HG03064 (cell line): Measurements from ENCODE around the gene RNU7-1.

Experiments used
- ATAC-seq: cut with Tn5 transposase; IDR thresholded peaks from one replicate; pipeline ENCODE4 v1.9.1; 2021; ENCODE audit warnings: low read depth; ENCODE audit not compliant: unreplicated experiment

Gene RNU7-1

DNA sequence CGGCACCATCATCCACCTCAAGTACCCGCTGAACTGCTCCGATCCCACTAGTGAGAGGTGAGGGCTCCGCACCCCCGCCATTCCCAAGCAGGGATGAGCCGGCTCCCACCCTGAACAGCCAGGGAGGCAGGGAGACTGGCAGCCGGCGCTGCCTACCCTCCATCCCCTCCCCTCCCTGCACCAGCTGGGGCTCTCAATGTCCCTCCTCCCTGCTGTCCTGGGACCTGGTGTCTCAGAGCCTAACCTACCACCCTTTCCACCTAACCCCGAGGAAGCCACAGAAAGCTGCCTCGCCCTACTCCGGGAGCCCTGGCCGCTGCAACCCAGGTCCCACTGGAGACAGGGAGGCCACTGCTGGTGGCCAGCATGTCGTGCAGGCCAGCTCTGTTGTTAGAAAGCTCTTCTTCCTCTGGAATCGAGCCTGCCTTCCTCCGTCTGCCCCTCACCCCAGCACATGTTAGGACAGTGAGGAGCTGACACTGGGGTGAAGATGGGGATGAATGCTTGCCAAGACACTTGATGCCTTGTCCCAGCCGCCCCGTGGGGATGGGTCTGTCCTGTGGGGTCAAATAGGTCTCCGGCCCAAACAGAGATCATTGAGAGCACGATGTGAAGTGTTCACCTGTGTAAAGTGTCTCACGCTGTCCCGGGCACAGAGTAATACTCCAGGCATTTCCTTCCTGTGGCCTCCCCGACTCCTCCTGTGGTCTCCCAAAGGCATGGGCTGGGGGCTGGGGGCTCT lies 8.7 kb downstream of the RNU7-1 start:
- no peak for ATAC-seq

DNA sequence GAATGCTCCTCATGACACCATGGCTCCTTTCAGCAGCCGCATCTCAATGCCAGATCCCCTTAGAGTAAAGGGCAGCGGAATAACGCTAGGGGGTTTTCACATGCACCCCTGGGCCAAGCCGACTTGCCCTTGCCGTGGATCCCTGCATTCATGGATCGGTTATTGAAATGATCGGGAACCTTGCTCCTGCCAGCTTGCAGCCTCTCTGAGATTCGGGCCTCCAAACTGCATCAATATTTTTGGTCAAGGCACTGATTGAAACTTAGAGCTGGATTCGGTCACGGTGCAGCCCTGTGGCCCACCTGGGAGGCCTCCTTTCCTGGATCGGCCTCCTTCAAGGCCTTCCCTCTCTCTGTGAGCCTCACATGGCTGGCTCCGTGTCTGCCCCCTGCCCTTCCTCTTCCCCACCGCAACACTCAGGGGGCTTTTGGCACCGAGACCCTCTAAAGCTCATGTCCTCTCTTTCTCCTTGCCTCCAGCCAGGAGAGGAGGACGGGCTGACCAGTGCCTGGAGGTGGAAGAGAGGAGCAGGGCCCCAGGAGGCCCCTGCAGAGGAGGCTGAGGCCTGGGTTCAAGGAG lies 9.3 kb downstream of the RNU7-1 start:
- no peak for ATAC-seq

DNA sequence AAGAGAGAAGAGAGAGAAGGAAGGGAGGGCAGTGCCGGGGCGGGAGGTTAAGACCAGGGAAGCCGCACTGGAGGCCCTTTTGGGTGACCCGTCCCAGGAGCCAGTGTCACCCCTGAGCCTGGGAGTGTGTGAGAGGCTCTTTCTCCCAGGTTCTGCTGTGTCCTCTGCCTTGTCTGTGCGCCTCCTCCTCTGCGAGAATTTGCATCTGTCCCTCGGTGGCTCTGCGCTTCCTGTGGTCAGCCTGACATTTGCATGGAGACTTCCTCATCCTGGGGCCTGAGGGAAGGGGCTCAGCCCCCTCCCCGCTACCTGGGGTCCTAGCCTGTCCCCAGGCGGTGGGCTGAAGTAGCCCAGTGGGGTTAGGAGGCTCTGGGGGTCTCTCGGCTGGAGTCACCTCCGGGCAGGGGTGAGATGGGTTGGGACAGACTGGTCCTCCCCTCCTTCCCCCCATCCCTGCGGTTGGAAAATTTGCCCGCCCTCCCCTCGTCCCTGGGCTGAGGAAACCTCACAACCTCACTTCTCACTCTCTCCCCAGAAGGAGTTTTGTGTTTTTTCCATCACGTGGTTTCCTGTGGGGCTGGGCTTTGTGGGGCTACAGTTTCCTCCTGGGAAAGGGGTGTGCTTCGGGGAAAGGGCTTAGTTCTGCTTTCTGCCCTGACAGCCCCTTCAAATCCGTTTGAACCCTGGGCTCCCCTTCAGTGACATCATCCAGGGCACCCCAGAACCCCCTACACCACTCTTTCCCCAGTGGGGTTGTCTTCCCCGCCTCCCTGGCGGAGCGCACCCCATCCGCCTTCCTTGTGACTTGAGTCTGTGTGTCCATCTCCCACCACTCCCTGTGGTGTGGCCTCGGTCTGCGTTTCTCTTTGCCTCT lies 10.1 kb downstream of the RNU7-1 start:
- peak; percentile 43 for ATAC-seq

DNA sequence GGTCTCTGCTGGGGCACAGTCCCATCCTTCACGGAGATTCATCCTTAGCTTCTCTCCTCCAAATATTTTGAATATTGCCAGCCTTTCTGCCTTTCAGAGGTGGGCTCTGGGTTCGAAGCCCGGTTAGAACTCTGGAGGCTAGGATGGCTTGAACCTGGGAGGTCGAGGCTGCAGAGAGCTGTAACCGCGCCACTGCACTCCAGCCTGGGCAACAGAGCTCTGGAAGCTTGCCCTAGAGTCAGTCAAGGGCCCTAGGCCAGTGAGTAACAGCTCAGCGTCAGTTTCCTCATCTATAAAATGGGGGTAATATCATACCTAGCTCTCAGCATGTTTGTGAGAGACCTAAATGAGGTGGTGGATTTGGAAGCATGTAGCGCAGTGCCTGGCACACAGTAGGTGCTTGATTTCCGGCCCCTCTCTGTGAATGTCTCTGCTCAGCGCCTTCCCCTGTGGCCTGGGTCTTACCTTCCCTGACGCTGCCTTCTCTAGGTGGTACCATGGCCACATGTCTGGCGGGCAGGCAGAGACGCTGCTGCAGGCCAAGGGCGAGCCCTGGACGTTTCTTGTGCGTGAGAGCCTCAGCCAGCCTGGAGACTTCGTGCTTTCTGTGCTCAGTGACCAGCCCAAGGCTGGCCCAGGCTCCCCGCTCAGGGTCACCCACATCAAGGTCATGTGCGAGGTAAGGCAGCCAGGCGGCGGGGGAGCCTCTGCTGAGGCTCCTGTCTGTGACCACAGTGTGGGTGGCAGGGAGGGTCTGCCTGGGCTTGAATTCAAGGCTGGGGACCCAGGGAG lies 10.9 kb downstream of the RNU7-1 start:
- no peak for ATAC-seq

DNA sequence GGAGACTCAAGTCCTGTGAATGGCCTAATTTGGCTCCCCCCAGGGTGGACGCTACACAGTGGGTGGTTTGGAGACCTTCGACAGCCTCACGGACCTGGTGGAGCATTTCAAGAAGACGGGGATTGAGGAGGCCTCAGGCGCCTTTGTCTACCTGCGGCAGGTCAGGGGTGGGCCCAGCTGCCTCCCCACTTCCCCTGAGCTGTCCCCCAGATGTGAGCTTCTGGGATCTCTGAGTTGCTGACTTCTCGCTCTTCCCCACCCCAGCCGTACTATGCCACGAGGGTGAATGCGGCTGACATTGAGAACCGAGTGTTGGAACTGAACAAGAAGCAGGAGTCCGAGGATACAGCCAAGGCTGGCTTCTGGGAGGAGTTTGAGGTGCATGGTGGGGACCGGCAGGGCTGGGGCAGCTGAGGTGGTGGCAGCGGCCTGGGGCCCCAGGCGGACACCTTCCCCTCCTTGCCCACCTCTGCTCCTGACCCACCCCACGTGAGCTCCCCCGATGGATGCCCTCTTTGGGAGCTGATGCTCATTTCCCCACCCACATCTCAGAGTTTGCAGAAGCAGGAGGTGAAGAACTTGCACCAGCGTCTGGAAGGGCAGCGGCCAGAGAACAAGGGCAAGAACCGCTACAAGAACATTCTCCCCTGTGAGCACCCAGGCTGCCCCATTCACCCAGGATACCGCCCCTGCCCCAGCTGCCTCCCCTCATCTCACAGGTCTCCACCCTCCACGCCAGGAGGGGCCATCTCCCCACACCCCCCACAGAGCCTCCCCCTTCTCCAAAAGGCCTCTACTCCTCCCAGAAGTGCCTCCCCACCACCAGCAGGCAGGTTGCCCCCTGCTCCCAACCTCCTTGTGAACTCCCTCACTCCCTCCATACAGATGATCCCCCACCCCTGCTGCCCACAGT lies 11.7 kb downstream of the RNU7-1 start:
- no peak for ATAC-seq

DNA sequence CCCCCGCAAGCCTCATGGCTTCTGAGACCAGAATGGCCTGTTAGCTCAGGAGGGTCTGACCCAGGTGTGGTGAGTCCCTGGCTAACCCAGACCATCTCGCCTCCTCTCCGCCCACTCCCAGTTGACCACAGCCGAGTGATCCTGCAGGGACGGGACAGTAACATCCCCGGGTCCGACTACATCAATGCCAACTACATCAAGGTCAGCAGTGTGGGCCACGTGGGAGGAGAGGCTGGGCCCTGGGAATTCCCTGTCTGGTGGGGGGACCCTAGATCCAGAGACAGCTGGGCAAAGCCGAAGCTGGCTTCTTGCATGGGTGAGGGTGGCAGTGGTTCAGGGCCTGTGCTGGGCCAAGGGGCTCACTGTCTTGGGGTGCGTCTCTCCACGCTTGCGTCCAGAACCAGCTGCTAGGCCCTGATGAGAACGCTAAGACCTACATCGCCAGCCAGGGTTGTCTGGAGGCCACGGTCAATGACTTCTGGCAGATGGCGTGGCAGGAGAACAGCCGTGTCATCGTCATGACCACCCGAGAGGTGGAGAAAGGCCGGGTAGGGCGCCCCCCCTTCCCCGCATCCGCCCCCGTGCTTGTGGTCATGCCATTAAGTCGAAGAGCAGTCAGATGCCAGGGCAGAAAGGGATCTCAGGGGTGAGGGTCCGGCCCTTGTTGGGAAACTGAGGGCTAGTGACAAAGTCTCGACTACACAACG lies 12.6 kb downstream of the RNU7-1 start:
- ATAC-seq, result no peak

DNA sequence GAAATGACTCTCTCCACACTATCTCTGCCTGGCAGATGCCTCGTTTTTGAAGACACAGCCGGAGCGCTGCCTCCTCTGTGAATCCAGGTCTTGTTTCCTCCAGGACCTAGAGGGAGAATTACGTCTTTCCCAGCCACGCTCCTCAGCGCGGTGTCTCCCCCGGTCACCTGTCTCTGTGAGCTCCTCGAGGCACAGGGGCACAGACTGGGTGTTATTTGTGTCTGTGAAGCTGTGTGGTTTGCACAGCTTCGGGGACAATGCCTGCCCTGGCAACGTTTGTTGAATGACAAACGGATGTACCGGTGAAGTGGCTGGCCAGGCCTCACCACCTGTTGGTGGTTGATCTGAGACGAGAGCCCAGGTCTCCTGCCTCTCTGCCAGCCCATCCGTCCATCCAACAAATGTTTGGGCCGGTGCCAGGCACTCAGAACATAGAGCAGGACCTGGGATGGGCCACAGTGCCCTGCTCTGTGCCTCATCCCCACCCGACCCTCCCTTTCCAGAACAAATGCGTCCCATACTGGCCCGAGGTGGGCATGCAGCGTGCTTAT lies 13.6 kb downstream of the RNU7-1 start:
- no peak for ATAC-seq

DNA sequence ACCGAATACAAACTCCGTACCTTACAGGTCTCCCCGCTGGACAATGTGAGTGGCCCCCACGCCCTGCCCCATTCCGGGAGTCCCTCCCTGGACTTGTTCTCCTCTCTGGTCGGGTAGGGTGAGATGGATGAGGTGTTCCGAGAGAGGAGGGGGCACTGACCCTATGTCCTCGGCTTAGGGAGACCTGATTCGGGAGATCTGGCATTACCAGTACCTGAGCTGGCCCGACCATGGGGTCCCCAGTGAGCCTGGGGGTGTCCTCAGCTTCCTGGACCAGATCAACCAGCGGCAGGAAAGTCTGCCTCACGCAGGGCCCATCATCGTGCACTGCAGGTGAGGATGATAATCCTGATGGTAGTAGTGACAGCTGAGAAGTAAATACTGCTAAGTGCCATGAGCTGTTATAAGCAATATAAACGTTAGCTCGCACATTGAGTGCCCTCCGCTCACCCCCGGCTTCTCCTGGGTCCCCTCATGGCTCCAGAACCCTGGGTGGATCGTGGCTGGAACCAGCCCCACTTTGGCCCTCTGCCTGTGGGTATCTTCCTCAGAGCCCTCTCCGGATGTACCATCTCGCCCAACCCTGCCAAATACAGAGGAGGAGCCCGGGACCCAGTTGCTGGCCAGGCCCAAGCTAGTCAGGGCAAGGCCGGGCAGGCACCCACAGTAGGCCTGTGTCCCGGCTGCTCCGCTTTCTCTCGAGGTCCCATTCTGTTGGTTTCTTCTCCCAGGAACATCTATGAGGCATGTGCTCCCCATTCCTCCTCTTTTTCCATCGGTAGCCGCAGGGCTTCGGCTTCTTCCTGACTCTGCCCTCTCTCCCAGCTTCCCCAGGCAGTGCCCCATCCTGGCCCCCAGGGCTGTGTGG lies 14.4 kb downstream of the RNU7-1 start:
- no peak for ATAC-seq

DNA sequence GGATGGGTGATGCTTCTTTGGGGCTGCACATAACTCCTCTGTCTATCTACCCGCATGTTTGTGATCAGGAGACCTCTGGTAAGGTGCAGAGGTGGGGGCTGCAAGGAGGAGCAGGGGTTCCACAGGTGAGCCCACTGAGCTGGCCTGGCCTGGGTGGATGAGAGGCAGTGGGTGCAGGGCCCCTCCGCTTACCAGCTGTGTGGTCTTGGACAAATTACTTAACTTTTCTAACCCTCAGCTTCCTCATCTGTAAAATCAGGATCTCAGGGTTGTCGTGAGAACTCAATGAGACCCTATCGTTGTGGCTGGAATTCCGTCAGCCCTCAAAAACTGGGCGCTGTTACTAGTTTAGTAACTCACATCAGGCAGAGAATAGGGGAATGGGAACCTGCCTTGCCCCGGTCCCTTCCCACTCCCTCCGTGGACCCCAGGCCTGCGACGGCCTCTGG lies 15.0 kb downstream of the RNU7-1 start:
- peak; percentile 1 for ATAC-seq

DNA sequence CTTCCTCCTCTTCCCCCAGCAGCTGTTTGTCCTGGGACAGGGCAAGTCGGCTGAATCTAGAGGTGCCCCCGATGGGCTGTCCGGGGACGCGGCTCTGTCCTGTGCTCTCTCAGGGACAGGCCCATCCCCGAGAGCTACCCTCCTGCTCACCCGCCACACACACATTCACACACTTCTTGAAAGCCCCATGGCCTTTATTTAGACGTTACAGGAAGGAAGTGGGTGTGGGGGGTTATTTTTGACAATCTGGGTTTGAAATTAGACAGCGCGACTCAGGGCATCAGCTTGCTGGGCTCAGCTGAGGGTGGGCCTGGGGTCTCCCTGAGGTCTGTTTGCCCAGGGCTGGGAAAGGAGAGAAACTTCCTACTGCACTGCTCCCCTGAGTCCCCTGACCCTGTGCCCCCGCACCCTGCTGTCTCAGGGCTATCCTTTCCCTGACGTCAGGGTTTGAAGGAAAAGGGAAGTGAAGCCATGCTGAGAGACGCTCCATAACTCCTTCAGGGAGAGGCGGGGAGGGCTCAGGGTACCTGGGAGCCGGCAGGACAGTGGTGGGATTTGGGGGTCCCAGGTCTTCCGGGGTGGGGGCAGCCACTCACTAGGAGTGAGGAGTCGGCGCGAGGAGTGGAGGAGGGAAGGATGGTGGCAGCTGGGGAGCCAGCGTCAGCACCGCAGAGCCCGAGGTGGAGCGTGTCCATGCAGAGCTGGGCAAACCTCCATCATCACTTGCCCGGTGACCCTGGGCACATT lies 15.6 kb downstream of the RNU7-1 start:
- ATAC-seq, result peak; percentile 40

DNA sequence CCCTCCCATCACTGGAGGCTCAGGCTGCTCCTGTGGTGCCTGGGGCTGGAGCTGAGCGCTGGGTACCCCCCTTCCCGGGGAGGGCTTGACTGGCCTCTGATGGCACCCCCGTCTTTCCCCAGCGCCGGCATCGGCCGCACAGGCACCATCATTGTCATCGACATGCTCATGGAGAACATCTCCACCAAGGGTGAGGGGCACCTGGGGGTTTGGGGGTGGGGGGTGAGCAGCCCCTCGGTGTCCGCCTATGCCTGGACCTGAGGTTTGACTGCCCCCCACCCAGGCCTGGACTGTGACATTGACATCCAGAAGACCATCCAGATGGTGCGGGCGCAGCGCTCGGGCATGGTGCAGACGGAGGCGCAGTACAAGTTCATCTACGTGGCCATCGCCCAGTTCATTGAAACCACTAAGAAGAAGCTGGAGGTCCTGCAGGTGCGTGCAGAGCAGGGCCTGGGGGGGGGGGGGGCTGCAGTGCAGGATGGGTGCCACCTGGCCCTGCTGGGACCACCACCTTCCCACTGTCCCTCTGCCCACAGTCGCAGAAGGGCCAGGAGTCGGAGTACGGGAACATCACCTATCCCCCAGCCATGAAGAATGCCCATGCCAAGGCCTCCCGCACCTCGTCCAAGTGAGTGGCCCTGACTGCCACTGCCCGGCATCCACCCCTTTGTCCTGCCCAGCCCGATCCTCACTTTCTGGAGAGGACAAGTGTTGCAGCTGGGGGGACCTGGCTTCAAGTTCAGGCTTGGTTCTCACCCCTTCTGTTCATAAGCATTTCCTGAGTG lies 16.4 kb downstream of the RNU7-1 start:
- ATAC-seq, result no peak

DNA sequence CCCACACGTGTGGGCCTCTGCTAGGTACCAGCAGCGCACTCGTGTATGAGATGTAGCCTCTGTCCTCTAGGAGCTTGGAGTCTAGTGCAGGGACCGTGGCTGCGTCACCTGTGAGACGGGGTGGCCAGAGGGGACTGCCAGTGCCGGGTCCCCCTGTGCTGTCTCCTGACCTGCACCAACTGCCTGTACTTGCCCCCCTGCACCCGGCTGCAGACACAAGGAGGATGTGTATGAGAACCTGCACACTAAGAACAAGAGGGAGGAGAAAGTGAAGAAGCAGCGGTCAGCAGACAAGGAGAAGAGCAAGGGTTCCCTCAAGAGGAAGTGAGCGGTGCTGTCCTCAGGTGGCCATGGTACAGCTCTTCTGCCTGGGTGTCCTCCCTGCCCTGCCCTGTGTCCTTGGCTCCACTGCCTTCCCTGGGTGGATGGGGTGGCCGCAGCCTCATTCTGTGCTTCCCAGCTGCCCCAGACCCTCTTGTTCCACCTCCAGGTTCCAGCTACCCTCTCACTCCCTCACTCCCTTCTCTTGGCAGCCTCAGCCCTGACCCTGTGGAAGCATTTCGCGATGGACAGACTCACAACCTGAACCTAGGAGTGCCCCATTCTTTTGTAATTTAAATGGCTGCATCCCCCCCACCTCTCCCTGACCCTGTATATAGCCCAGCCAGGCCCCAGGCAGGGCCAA lies 17.1 kb downstream of the RNU7-1 start:
- no peak for ATAC-seq

DNA sequence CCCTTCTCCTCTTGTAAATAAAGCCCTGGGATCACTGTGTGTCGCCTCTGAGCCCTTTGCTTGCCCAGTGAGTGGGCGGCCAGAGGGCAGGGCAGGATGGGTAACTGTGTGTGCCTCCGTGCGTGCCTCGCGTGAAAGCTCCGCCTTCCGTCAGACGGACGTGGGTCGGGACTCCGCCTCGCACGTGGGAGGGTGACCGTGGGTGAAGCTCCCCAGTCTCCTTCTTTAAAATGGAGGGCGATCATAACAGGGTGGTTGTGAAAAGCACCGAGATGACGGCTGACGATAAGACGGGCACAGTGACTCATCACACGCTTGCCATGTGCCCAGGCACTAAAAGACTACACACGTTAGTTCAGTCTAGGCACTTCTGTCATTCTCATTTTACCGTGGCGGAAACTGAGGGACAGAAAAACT lies 17.7 kb downstream of the RNU7-1 start:
- no peak for ATAC-seq

DNA sequence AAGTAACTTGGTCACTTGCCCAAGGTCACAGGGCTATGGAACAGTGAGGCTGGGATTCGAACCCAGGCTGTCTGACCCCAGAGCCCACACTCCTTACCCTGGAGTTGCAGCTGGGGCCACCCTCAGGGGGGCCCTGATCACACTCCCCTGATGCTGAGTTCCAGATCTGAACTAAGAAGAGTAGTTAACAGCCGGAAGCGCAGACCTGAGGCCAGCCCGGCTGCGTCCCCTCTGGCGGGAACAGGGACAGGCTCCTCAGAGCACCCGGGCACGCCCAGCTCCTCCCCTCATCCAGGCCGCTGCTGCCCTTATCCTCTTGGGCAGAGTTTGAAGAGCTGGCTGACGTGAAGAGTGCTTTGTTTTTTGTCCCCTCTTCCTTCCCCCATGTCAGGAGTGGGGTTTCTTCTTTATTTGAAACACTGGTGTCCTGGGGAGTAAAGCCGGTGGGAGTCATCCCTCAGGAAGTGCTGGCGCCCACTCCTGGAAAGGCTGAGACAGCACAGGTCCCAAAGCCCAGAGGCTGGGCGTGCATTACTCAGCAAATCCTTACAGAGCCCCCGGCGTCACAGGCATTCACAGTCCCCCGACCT lies 18.2 kb downstream of the RNU7-1 start:
- no peak for ATAC-seq

DNA sequence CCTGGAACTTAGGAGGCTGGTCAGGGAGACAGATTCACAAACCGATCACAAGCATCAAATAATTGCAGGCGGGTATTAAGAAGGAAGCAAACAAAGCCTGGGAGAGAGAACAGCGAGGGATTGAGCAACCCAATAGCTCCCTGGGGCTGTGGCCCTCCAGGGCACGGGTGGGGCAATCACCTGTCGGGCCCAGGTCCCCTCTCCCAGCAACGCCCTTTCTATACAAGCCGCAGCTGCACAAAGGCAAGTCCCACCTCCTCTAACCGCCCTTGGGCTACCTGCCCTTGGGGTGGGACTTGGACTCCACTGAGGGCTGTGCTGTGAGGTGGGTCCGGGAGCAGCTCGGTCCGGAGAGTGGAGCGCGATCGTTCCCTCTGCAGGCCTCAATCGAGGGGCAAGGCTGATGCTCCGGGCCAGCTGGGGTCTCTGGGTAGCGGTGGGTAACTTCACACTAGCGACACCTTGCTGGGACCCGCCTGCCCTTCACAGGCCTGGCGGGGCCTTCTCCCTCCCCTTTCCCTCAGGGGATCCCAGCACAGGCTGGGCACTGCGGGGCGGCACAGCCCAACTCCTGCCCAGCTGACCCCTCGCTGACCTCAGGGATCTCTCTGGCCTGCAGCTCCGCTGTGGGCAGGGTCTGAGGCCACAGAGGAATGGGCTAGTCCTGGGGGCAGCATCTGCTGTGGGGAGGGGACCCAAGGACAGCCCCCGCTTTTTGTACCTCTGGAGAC lies 18.8 kb downstream of the RNU7-1 start:
- ATAC-seq, result no peak
